Small intestine (tissue), 7 donors: Measurements from ENCODE around the gene POLA1. TPM values are rescaled to one million over a fixed set of nuclear protein-coding genes. Genes with fewer than 3 reads are reported as not detected.

Experiments used
- DNase-seq, 2 donors: peaks; one replicate each; pipeline versions ENCODE4 v3.0.0 to v3.0.0-alpha.2; 2013
- FAIRE-seq: peaks from 2 replicates; lab custom pipeline; 2012; peaks lifted over from hg19 to GRCh38; lab: Jason Lieb, UNC
- H3K27ac ChIP-seq, 3 donors: one replicate each; pipeline ENCODE4 v1.5.1; 2013; ENCODE audit warnings: low read length in 2 of 3, mild to moderate bottlenecking in 2 of 3, control low read depth in 1 of 3, inconsistent platforms in 1 of 3, low read depth in 1 of 3, moderate library complexity in 1 of 3
- H3K27me3 ChIP-seq, 3 donors: one replicate each; pipeline ENCODE4 v1.6.1; 2013; ENCODE audit warnings: low read length in 3 of 3, inconsistent platforms in 1 of 3; ENCODE audit not compliant: control insufficient read depth in 3 of 3, insufficient read depth in 3 of 3
- H3K36me3 ChIP-seq, 3 donors: one replicate each; pipeline ENCODE4 v1.6.1; 2013; ENCODE audit warnings: low read length in 3 of 3, inconsistent platforms in 1 of 3, low read depth in 1 of 3, mild to moderate bottlenecking in 1 of 3, moderate library complexity in 1 of 3; ENCODE audit not compliant: control insufficient read depth in 3 of 3, insufficient read depth in 2 of 3
- H3K4me1 ChIP-seq, 3 donors: one replicate each; pipeline ENCODE4 v1.6.1; 2013; ENCODE audit warnings: low read length in 2 of 3, inconsistent platforms in 1 of 3, low read depth in 1 of 3, mild to moderate bottlenecking in 1 of 3, moderate library complexity in 1 of 3; ENCODE audit not compliant: control insufficient read depth in 3 of 3, insufficient read depth in 2 of 3
- H3K4me3 ChIP-seq, 3 donors: one replicate each; pipeline ENCODE4 v1.5.1; 2013; ENCODE audit warnings: low read length in 3 of 3, control low read depth in 1 of 3, inconsistent platforms in 1 of 3, low read depth in 1 of 3, mild to moderate bottlenecking in 1 of 3, moderate library complexity in 1 of 3
- H3K9me3 ChIP-seq, 2 donors: one replicate each; pipeline ENCODE4 v1.6.1; 2013; ENCODE audit warnings: low read depth in 1 of 2, low read length in 1 of 2; ENCODE audit not compliant: control insufficient read depth in 2 of 2, insufficient read depth in 1 of 2
- WGBS, 3 donors: extraction: QIAGEN DNeasy Blood & Tissue Kit; methylation state at CpG; one replicate each; pipeline ENCODE4 v1.1.7; 2013; 5-methylcytosine and 5-hydroxymethylcytosine counted together
- polyA plus RNA-seq, 4 donors: library from polyadenylated mRNA; stranded (reverse) in 3 of 4; unstranded in 1 of 4; fragments of 200-250 nt in 3 of 4; fragments of 120-200 nt in 1 of 4; gene quantifications; one replicate each; pipeline versions ENCODE4 v1.2.1 to v1.2.3, GENCODE V29; 2013
- donor health status: healthy with polysubstance abuse.
- donor health status: control.
- donor health status: control.
- donor health status: Bipolar disorder and iron deficiency.
- donor health status: healthy.

POLA1 gene
- polyA plus RNA-seq, 4 donors, result 2.2 to 10.8 (median 4.7) TPM

DNA sequence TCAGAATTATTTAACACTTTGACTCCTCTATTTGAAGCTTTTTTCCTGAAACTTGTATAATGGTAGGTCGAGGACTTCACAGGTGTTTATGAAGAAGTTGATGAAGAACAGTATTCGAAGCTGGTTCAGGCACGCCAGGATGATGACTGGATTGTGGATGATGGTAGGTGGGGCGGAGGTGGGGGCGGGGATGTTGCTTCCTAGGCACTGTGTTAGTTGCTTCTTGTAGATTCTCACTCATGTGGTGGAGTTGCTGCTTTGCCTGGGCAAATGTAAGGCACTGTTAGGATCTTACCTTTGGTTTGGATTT, 9.4 kb downstream of the POLA1 start:
- no peaks in the 10 kb centered on the region for H3K4me1 ChIP-seq
- no peak overlapping the region for H3K27ac ChIP-seq
- no peak overlapping the region for H3K4me3 ChIP-seq
- DNase-seq (no peak), FAIRE-seq (no peak)
- no peaks in the 10 kb centered on the region for H3K9me3 ChIP-seq
- H3K36me3 ChIP-seq, result peaks cover 0 to 3% (median 2%) of the 10 kb centered on the region in 3 donors
- H3K27me3 ChIP-seq, result no peaks in the 10 kb centered on the region
- WGBS, 3 donors, result 75 to 87% (median 82%) methylated on average over 5 of the region's 5 CpGs

DNA sequence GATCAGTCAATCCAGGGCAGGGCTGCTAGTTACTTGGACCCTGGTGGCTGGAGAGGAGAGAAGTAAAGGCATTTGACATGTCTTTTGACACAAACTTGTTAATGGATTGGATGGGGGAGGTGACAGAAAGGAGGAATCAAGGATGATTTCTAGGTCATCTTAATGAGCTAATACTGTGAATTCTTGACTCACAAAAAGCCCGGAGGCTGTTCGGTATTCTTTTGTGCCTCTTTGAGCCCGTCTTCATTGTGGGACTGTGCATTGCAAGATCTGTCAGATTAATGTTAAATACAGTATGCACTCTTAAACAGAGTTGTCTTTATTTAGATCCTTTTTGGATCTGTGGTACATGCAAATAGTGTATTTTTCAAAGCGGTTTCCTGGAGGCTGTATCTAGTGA, 25.1 kb downstream of the POLA1 start:
- Histone ChIP-seq H3K4me3 (no peak overlapping the region), H3K4me1 (no peaks in the 10 kb centered on the region), H3K27me3 (no peaks in the 10 kb centered on the region), H3K9me3 (no peaks in the 10 kb centered on the region), H3K27ac (no peak overlapping the region), H3K36me3 (peaks cover 0 to 9% (median 3%) of the 10 kb centered on the region in 3 donors)
- no peak for DNase-seq
- WGBS, 3 donors, result 85 to 97% (median 93%) methylated on average over 4 of the region's 4 CpGs
- no peak for FAIRE-seq

DNA sequence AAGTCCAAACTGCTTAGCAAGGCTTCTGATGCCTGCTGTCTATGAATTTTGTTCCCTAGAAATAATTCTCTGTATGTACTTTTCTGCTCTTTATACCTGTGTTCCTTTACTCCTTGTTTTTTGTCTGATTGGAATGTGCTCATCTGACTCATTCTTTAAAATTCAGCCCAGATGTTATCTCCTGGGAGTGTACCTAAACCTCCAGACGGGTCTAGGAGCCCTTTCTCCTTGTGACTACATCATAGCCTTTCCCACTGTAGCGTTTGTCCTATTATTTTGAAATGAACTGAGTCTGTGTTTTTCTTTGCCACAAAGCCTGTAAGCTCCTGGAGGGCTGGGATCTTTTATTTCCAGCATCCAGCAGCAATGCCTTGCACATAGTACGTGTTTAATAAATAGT, 26.3 kb downstream of the POLA1 start:
- no peak for DNase-seq
- no peaks in the 10 kb centered on the region for H3K9me3 ChIP-seq
- H3K27ac ChIP-seq, result no peak overlapping the region
- peaks cover 0 to 9% (median 3%) of the 10 kb centered on the region in 3 donors for H3K36me3 ChIP-seq
- no peak for FAIRE-seq
- no peaks in the 10 kb centered on the region for H3K4me1 ChIP-seq
- 36 to 58% (median 56%) methylated on average over 3 of the region's 3 CpGs for WGBS, 3 donors
- H3K4me3 ChIP-seq, result no peak overlapping the region
- H3K27me3 ChIP-seq, result no peaks in the 10 kb centered on the region

- Histone ChIP-seq H3K27ac (no peak overlapping the region), H3K36me3 (no peaks in the 10 kb centered on the region), H3K27me3 (no peaks in the 10 kb centered on the region), H3K4me1 (no peaks in the 10 kb centered on the region), H3K4me3 (no peak overlapping the region), H3K9me3 (no peaks in the 10 kb centered on the region)
- FAIRE-seq (no peak), DNase-seq (no peak)
- WGBS, 3 donors, result 52 to 75% (median 68%) methylated on average over 3 of the region's 3 CpGs
These were observed 34.8 kb downstream of the POLA1 start for GRCh38 chrX:24728530-24728929.

DNA sequence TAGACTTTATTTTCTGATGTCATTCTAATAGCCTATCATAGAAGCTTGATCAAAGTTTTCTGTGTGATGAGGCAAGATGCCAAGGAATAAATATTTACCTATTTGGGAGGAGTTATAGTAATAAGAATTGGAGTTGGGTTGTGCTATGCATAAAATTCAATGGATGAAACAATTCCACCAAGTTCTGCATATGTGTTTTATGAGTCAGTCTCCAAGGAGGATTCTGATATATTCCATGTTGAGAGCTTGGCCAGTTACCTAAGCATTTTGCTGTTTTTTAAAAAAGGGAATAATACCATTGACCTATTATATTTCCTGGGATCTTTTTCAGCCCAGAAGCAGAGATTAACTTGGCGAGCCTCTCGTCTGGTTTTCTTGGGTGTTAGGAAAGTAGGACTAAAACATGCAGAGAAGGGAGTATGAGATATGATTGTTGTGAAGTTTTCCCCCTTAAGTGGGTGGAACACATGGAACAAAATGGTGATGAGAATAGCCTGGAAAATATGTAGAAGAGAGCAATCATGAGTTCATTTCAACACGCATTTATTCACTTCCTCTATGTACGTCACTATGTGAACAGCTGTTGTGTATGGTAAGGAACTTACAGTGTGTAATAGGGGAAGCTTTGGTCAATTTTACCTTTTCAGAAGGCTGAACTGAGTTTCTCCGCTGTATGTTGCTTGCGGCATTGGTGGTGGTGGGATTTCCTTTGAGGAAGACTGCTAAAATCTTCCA, 39.2 kb downstream of the POLA1 start:
- WGBS, 3 donors, result 88 to 92% (median 90%) methylated on average over 6 of the region's 6 CpGs
- Histone ChIP-seq H3K27ac (no peak overlapping the region), H3K9me3 (no peaks in the 10 kb centered on the region), H3K4me3 (no peak overlapping the region), H3K4me1 (no peaks in the 10 kb centered on the region), H3K27me3 (no peaks in the 10 kb centered on the region), H3K36me3 (no peaks in the 10 kb centered on the region)
- FAIRE-seq (no peak), DNase-seq (peak in 1 of 2 donors; percentile 3)

GRCh38 chrX:24741330-24741729, 47.6 kb downstream of the POLA1 start:
- DNase-seq (no peak), FAIRE-seq (no peak)
- no peaks in the 10 kb centered on the region for H3K4me1 ChIP-seq
- H3K36me3 ChIP-seq, result no peaks in the 10 kb centered on the region
- H3K27me3 ChIP-seq, result no peaks in the 10 kb centered on the region
- H3K4me3 ChIP-seq, result no peak overlapping the region
- H3K9me3 ChIP-seq, result no peaks in the 10 kb centered on the region
- H3K27ac ChIP-seq, result no peak overlapping the region
- WGBS, 3 donors, result 69 to 92% (median 80%) methylated on average over 3 of the region's 3 CpGs

- DNase-seq (no peak), FAIRE-seq (no peak)
- H3K27me3 ChIP-seq, result no peaks in the 10 kb centered on the region
- no peak overlapping the region for H3K27ac ChIP-seq
- WGBS, 3 donors, result 81 to 95% (median 89%) methylated on average over 3 of the region's 3 CpGs
- no peak overlapping the region for H3K4me3 ChIP-seq
- H3K36me3 ChIP-seq, result no peaks in the 10 kb centered on the region
- no peaks in the 10 kb centered on the region for H3K9me3 ChIP-seq
- H3K4me1 ChIP-seq, result no peaks in the 10 kb centered on the region
These were observed 54.5 kb downstream of the POLA1 start for GRCh38 chrX:24748196-24748595.

DNA sequence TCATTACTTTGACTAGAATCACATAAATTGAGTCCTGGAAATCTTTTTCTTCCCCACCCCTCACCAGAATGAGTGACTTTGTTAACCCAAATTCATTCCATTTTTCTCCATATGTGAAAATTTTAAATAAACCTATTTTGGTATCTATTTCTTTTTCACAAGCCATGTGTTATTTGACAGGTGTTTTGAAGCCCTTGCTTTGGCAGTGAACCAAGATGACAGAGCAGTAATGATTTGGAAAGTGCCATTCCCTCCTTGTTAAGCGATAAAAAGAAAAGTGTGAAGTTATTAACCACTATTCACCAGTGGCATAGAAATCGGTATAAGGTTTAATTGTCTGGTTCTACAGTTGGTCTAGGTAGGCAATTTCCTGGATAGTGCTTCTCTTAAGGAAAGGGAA, 66.1 kb downstream of the POLA1 start:
- no peaks in the 10 kb centered on the region for H3K4me1 ChIP-seq
- H3K9me3 ChIP-seq, result no peaks in the 10 kb centered on the region
- WGBS, 3 donors, result 28 to 53% (median 53%) methylated on average over 2 of the region's 2 CpGs
- no peak overlapping the region for H3K4me3 ChIP-seq
- DNase-seq (no peak), FAIRE-seq (no peak)
- no peaks in the 10 kb centered on the region for H3K27me3 ChIP-seq
- no peaks in the 10 kb centered on the region for H3K36me3 ChIP-seq
- H3K27ac ChIP-seq, result no peak overlapping the region
